COLO668 (cell line): Measurements from ENCODE around the gene PCBP2.
A peak's percentile ranks its signal among the peaks of the same experiment; 100 is the strongest.

Experiments used
- DNase-seq: peaks from one replicate; lab custom pipeline; 2025; ENCODE audit not compliant: unreplicated experiment; lab: John Stamatoyannopoulos, UW

PCBP2 gene

GRCh38 chr12:53492830-53493609 is 41.1 kb downstream of the PCBP2 start:
- DNase-seq: peak; percentile 86

GRCh38 chr12:53493610-53494391 is 41.9 kb downstream of the PCBP2 start:
- DNase-seq: no peak

- no peak for DNase-seq
Observed at GRCh38 chr12:53495903-53496751, 44.2 kb downstream of the PCBP2 start.

- DNase-seq: no peak
Observed at GRCh38 chr12:53496752-53497032, 44.8 kb downstream of the PCBP2 start.

- no peak for DNase-seq
Observed at GRCh38 chr12:53497461-53497860, 45.6 kb downstream of the PCBP2 start.

GRCh38 chr12:53498235-53498630 is 46.3 kb downstream of the PCBP2 start:
- DNase-seq: no peak

- DNase-seq: peak; percentile 47
Observed at GRCh38 chr12:53499266-53500141, 47.6 kb downstream of the PCBP2 start, which contains the start of gene MAP3K12. MAP3K12 (minus strand) TSS chr12:53499458; CDS start chr12:53487391, 12,067 bp downstream.

GRCh38 chr12:53500142-53500775 is 48.4 kb downstream of the PCBP2 start:
- DNase-seq: no peak

GRCh38 chr12:53500776-53501614 is 49.1 kb downstream of the PCBP2 start, which contains the start of gene TARBP2:
TARBP2 (plus strand) TSS chr12:53501283; CDS start chr12:53501409, 126 bp downstream.
- peak; percentile 92 for DNase-seq

GRCh38 chr12:53501615-53502181 is 49.8 kb downstream of the PCBP2 start:
- DNase-seq: no peak

- DNase-seq: no peak
Observed at GRCh38 chr12:53502331-53502730, 50.4 kb downstream of the PCBP2 start.

GRCh38 chr12:53502983-53503728 is 51.3 kb downstream of the PCBP2 start:
- no peak for DNase-seq

GRCh38 chr12:53504004-53504920 is 52.4 kb downstream of the PCBP2 start:
- DNase-seq: no peak

- no peak for DNase-seq
Observed at GRCh38 chr12:53505086-53505485, 53.2 kb downstream of the PCBP2 start.

- DNase-seq: no peak
Observed at GRCh38 chr12:53505555-53506449, 53.9 kb downstream of the PCBP2 start.

GRCh38 chr12:53506450-53506785 is 54.5 kb downstream of the PCBP2 start:
- DNase-seq: no peak
